Fibroblast of gingiva (primary cell): Measurements from ENCODE around the gene RHOJ.

Source experiments
- DNase-seq: peaks from one replicate; pipeline ENCODE4 v3.0.0-alpha.2; 2011; ENCODE audit warnings: low read depth

Gene RHOJ

GRCh38 chr14:63205866-63206265 is 1.6 kb downstream of the RHOJ start:
- DNase-seq: no peak

- no peak for DNase-seq
Measured at GRCh38 chr14:63209160-63209559, 4.9 kb downstream of the RHOJ start.

GRCh38 chr14:63210812-63211211 is 6.6 kb downstream of the RHOJ start:
- no peak for DNase-seq

GRCh38 chr14:63212209-63212608 is 8.0 kb downstream of the RHOJ start:
- DNase-seq: no peak

- no peak for DNase-seq
Measured at GRCh38 chr14:63212776-63213500, 8.7 kb downstream of the RHOJ start.

- no peak for DNase-seq
Measured at GRCh38 chr14:63214417-63215196, 10.4 kb downstream of the RHOJ start.

GRCh38 chr14:63220526-63220925 is 16.3 kb downstream of the RHOJ start:
- no peak for DNase-seq

- DNase-seq: no peak
Measured at GRCh38 chr14:63223596-63223995, 19.4 kb downstream of the RHOJ start.

- DNase-seq: no peak
Measured at GRCh38 chr14:63224196-63224595, 20.0 kb downstream of the RHOJ start.

GRCh38 chr14:63228217-63228616 is 24.0 kb downstream of the RHOJ start:
- no peak for DNase-seq

- no peak for DNase-seq
Measured at GRCh38 chr14:63229330-63230059, 25.3 kb downstream of the RHOJ start.

- no peak for DNase-seq
Measured at GRCh38 chr14:63231766-63232165, 27.5 kb downstream of the RHOJ start.

- no peak for DNase-seq
Measured at GRCh38 chr14:63237791-63238190, 33.5 kb downstream of the RHOJ start.

- DNase-seq: no peak
Measured at GRCh38 chr14:63240221-63240620, 36.0 kb downstream of the RHOJ start.

GRCh38 chr14:63241096-63241495 is 36.9 kb downstream of the RHOJ start:
- no peak for DNase-seq

- no peak for DNase-seq
Measured at GRCh38 chr14:63243646-63244045, 39.4 kb downstream of the RHOJ start.

- DNase-seq: no peak
Measured at GRCh38 chr14:63245893-63246292, 41.6 kb downstream of the RHOJ start.

- no peak for DNase-seq
Measured at GRCh38 chr14:63248211-63248610, 44.0 kb downstream of the RHOJ start.

- no peak for DNase-seq
Measured at GRCh38 chr14:63249092-63249491, 44.8 kb downstream of the RHOJ start.

- DNase-seq: no peak
Measured at GRCh38 chr14:63257299-63257698, 53.1 kb downstream of the RHOJ start.

GRCh38 chr14:63262446-63262845 is 58.2 kb downstream of the RHOJ start:
- DNase-seq: no peak

GRCh38 chr14:63266106-63266505 is 61.9 kb downstream of the RHOJ start:
- no peak for DNase-seq

GRCh38 chr14:63267171-63267570 is 62.9 kb downstream of the RHOJ start:
- DNase-seq: no peak
